Astrocyte (in vitro differentiated cells and primary cell): ENCODE results near the gene TMCC1.

Source experiments
- EZH2 ChIP-seq: IDR thresholded peaks from 2 replicates; pipeline ENCODE4 v1.6.1; 2012; ENCODE audit warnings: mild to moderate bottlenecking, low read length, inconsistent platforms; ENCODE audit not compliant: insufficient read depth
- TF ChIP-seq, protein P1 (sequence below): IDR thresholded peaks from 2 replicates; pipeline ENCODE4 v1.5.1; 2011; ENCODE audit warnings: low read depth, mild to moderate bottlenecking, inconsistent platforms, low read length, moderate library complexity; ENCODE audit not compliant: insufficient read depth

- TF ChIP-seq, protein P1, sequence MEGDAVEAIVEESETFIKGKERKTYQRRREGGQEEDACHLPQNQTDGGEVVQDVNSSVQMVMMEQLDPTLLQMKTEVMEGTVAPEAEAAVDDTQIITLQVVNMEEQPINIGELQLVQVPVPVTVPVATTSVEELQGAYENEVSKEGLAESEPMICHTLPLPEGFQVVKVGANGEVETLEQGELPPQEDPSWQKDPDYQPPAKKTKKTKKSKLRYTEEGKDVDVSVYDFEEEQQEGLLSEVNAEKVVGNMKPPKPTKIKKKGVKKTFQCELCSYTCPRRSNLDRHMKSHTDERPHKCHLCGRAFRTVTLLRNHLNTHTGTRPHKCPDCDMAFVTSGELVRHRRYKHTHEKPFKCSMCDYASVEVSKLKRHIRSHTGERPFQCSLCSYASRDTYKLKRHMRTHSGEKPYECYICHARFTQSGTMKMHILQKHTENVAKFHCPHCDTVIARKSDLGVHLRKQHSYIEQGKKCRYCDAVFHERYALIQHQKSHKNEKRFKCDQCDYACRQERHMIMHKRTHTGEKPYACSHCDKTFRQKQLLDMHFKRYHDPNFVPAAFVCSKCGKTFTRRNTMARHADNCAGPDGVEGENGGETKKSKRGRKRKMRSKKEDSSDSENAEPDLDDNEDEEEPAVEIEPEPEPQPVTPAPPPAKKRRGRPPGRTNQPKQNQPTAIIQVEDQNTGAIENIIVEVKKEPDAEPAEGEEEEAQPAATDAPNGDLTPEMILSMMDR = no peak
- no peak for TF ChIP-seq EZH2
Observed at GRCh38 chr3:129917423-129918007, 24.0 kb upstream of the TMCC1 start.
